PC-3 (cell line): ENCODE results near the gene AKR1B15. TPM values are rescaled to one million over a fixed set of nuclear protein-coding genes. Genes with fewer than 3 reads are reported as not detected.
"Not testable (repeated sequence)": the region's sequence is repeated elsewhere in the genome, so short reads cannot be mapped to it uniquely, and the experiment has no call there.

Experiments
- ATAC-seq: fragments of 200-7000 bp; cut with Tn5 transposase; 2 replicates; pipeline ENCODE4 v1.9.1; 2020; ENCODE audit warnings: mild to moderate bottlenecking, moderate library complexity
- BruUV-seq: library from RNA; stranded (reverse); fragments of 400-500 nt; replicated peaks from 2 replicates; lab custom pipeline; 2021; lab: Mats Ljungman, UMichigan
- CTCF ChIA-PET: fragments of 300-600 bp; sonication (Branson Sonifier 250); formaldehyde crosslinking; loops from one replicate; lab custom pipeline; 2022; ENCODE audit warnings: antibody characterized with exemption; lab: Charles Lee
- POLR2A ChIA-PET: fragments of 300-600 bp; sonication (Branson Sonifier 250); formaldehyde crosslinking; loops from one replicate; lab custom pipeline; 2022; ENCODE audit warnings: antibody characterized with exemption; ENCODE audit not compliant: unreplicated experiment; lab: Charles Lee
- DNase-seq: peaks from one replicate; pipeline ENCODE4 v3.0.0-alpha.2; 2015
- H2AFZ ChIP-seq: fragments of 300-600 bp; sonication (generic); 2 replicates; pipeline ENCODE4 v1.6.0; 2016; ENCODE audit warnings: antibody characterized with exemption, low read length
- H3F3A ChIP-seq: fragments of 300-600 bp; sonication (generic); one replicate; pipeline ENCODE4 v1.6.0; 2017; ENCODE audit warnings: antibody characterized with exemption, low read length, control low read depth, mild to moderate bottlenecking; ENCODE audit not compliant: unreplicated experiment
- H3K27ac ChIP-seq: fragments of 300-600 bp; sonication (generic); 2 replicates; pipeline ENCODE4 v1.5.1; 2016; ENCODE audit warnings: mild to moderate bottlenecking, low read length
- H3K27me3 ChIP-seq: fragments of 300-600 bp; sonication (generic); 2 replicates; pipeline ENCODE4 v1.6.1; 2016; ENCODE audit warnings: low read length, mixed read lengths
- H3K36me3 ChIP-seq: fragments of 300-600 bp; sonication (generic); 2 replicates; pipeline ENCODE4 v1.6.1; 2016; ENCODE audit warnings: low read depth, mixed run types, low read length, mixed read lengths
- H3K4me1 ChIP-seq: fragments of 300-600 bp; sonication (generic); 2 replicates; pipeline ENCODE4 v1.5.1; 2016; ENCODE audit warnings: low read length; ENCODE audit not compliant: insufficient read depth
- H3K4me2 ChIP-seq: fragments of 300-600 bp; sonication (generic); 2 replicates; pipeline ENCODE4 v1.6.0; 2016; ENCODE audit warnings: low read length
- H3K4me3 ChIP-seq: fragments of 300-600 bp; sonication (generic); 2 replicates; pipeline ENCODE4 v1.5.1; 2016; ENCODE audit warnings: mild to moderate bottlenecking, low read length, mixed read lengths
- H3K79me2 ChIP-seq: fragments of 300-600 bp; sonication (generic); 2 replicates; pipeline ENCODE4 v1.6.1; 2017; ENCODE audit warnings: low read length, mixed read lengths
- H3K9ac ChIP-seq: fragments of 300-600 bp; sonication (generic); 2 replicates; pipeline ENCODE4 v1.6.0; 2016; ENCODE audit warnings: mild to moderate bottlenecking, low read length
- H3K9me2 ChIP-seq: fragments of 300-600 bp; sonication (generic); replicated peaks from 2 replicates; pipeline ENCODE4 v1.6.1; 2016; ENCODE audit warnings: mixed run types, low read length, mixed read lengths
- H3K9me3 ChIP-seq: fragments of 300-600 bp; sonication (generic); 2 replicates; pipeline ENCODE4 v1.6.1; 2016; ENCODE audit warnings: low read length, mixed read lengths
- H4K20me1 ChIP-seq: fragments of 300-600 bp; sonication (generic); 2 replicates; pipeline ENCODE4 v1.6.1; 2016; ENCODE audit warnings: low read length, mixed read lengths
- CTCF ChIP-seq: fragments of 300-600 bp; sonication (generic); conservative IDR thresholded peaks from 2 replicates; pipeline ENCODE4 v1.5.1; 2017; ENCODE audit warnings: antibody characterized with exemption, low read depth, mild to moderate bottlenecking, low read length
- EZH2 ChIP-seq: fragments of 300-600 bp; sonication (generic); IDR thresholded peaks from one replicate; pipeline ENCODE4 v1.6.1; 2017; ENCODE audit warnings: antibody characterized with exemption, mild to moderate bottlenecking, low read length; ENCODE audit not compliant: unreplicated experiment
- EZH2phosphoT487 ChIP-seq: fragments of 300-600 bp; sonication (generic); IDR thresholded peaks from 2 replicates; pipeline ENCODE4 v1.6.1; 2018; ENCODE audit warnings: mild to moderate bottlenecking, antibody characterized with exemption, low read length, borderline replicate concordance
- intact Hi-C: fragments of 100-400 bp; cut with micrococcal nuclease; formaldehyde crosslinking; loops from 2 replicates; pipeline ENCODE4 v1.9.0; 2023
- total RNA-seq: library from RNA; depleted of rRNA; stranded (reverse); fragments of >200 nt; gene quantifications from 2 replicates; pipeline ENCODE4 v1.2.3, GENCODE V29; 2014

AKR1B15 gene
- total RNA-seq, 1 experiment from 2014 or later: 0.40 TPM

DNA sequence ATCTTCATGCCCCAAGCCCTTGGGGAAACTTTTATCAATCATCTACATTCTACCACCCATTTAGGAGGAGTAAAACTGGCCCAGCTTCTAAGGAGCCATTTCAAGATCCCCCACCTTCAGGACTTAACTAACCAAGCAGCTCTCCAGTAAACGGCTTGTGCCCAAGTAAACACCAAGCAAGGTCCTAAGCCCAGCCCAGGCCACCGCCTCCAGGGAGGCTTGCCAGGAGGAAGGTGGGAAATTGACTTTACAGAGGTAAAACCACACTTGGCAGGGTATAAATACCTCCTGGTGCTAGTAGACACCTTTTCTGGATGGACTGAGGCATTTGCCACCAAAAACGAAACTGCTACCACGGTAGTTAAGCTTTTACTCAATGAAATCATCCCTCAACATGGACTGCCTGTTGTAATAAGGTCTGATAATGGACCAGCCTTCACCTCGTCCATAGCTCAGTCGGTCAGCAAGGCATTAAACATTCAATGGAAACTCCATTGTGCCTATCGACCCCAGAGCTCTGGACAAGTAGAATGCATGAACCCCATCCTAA is 5.6 kb downstream of the AKR1B15 start:
- Histone ChIP-seq H3K79me2 (no peaks in the 10 kb centered on the region), H3K9ac (no peak overlapping the region), H3K36me3 (no peaks in the 10 kb centered on the region), H3K4me3 (no peak overlapping the region), H3K4me2 (no peak overlapping the region), H3K27me3 (no peaks in the 10 kb centered on the region), H3K9me2 (no peaks in the 10 kb centered on the region), H2AFZ (no peak overlapping the region), H4K20me1 (no peaks in the 10 kb centered on the region), H3K9me3 (no peaks in the 10 kb centered on the region), H3K27ac (no peak overlapping the region), H3K4me1 (peaks cover 12% of the 10 kb centered on the region), H3F3A (no peaks in the 10 kb centered on the region)
- TF ChIP-seq CTCF: no peak
- no peak for TF ChIP-seq EZH2phosphoT487
- TF ChIP-seq EZH2: no peak
- CTCF ChIA-PET: no interaction called here
- intact Hi-C loops: no loop called here
- ATAC-seq (no peak), DNase-seq (no peak)
- POLR2A ChIA-PET: no interaction called here
- BruUV-seq: no TSS peak

GRCh38 chr7:134557391-134557790 is 8.5 kb downstream of the AKR1B15 start:
- H3K4me1 ChIP-seq: peaks cover 20% of the 10 kb centered on the region
- H3K27me3 ChIP-seq: no peaks in the 10 kb centered on the region
- no peaks in the 10 kb centered on the region for H4K20me1 ChIP-seq
- DNase-seq (no peak), ATAC-seq (no peak)
- H3K79me2 ChIP-seq: no peaks in the 10 kb centered on the region
- no peaks in the 10 kb centered on the region for H3F3A ChIP-seq
- CTCF ChIA-PET: no interaction called here
- no peak overlapping the region for H3K9ac ChIP-seq
- POLR2A ChIA-PET: no interaction called here
- H3K9me2 ChIP-seq: no peaks in the 10 kb centered on the region
- H3K4me2 ChIP-seq: no peak overlapping the region
- no peak overlapping the region for H2AFZ ChIP-seq
- no peaks in the 10 kb centered on the region for H3K36me3 ChIP-seq
- H3K27ac ChIP-seq: no peak overlapping the region
- BruUV-seq: no TSS peak
- no peak for TF ChIP-seq EZH2
- TF ChIP-seq CTCF: no peak
- no peak for TF ChIP-seq EZH2phosphoT487
- intact Hi-C loops: no loop called here
- no peaks in the 10 kb centered on the region for H3K9me3 ChIP-seq
- H3K4me3 ChIP-seq: no peak overlapping the region

- BruUV-seq: no TSS peak
- CTCF ChIA-PET: no interaction called here
- Histone ChIP-seq H3K79me2 (no peaks in the 10 kb centered on the region), H3K4me3 (no peak overlapping the region), H3K9me2 (no peaks in the 10 kb centered on the region), H3K36me3 (no peaks in the 10 kb centered on the region), H4K20me1 (no peaks in the 10 kb centered on the region), H3K9me3 (no peaks in the 10 kb centered on the region), H3K4me1 (peaks cover 27% of the 10 kb centered on the region), H3F3A (no peaks in the 10 kb centered on the region), H3K4me2 (peak overlapping the region; percentile 12; the same call in 1 of the 2 replicates), H3K27me3 (no peaks in the 10 kb centered on the region), H2AFZ (no peak overlapping the region), H3K27ac (peak overlapping the region; percentile 41), H3K9ac (no peak overlapping the region)
- DNase-seq (peak; percentile 57), ATAC-seq (peak; percentile 64)
- TF ChIP-seq EZH2phosphoT487 (no peak), EZH2 (no peak), CTCF (no peak)
- intact Hi-C loops: no loop called here
- POLR2A ChIA-PET: no interaction called here
Observed at GRCh38 chr7:134558370-134558769, 9.5 kb downstream of the AKR1B15 start.

DNA sequence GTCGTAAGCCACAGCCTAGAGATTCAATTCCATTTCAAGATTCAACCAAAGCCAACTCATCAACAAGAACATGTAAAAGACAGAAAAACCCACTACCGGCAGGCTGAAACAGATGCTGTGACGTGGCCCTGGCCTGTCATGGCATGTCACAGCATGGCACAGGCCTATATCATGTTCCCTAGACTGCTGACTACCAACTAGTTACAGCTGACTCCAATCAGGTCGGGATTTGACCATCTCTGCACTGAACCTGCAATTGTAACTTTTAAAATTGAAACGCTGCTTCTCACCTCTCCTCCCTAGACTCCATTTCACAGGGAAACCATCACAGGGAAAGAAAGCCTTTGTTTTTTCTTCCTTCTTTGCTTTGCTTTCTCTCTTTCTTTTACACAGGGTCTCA is 12.7 kb downstream of the AKR1B15 start:
- DNase-seq, POLR2A ChIA-PET, H4K20me1 ChIP-seq, H2AFZ ChIP-seq, H3K9me3 ChIP-seq, H3K79me2 ChIP-seq, H3K9me2 ChIP-seq, H3K9ac ChIP-seq, intact Hi-C loops, H3K4me2 ChIP-seq, CTCF ChIA-PET, H3K4me3 ChIP-seq, BruUV-seq, H3K27me3 ChIP-seq, H3K36me3 ChIP-seq, H3F3A ChIP-seq, ATAC-seq: not testable (repeated sequence)
- peak overlapping the region; percentile 99 for H3K27ac ChIP-seq
- peaks cover 57% of the 10 kb centered on the region for H3K4me1 ChIP-seq
